Omental fat pad (tissue), 4 donors: ENCODE measurements around the gene NT5DC4. TPM values are rescaled to one million over a fixed set of nuclear protein-coding genes. Genes with fewer than 3 reads are reported as not detected.
"Not testable (repeated sequence)": the region's sequence is repeated elsewhere in the genome, so short reads cannot be mapped to it uniquely, and the experiment has no call there.

Experiments used
- ATAC-seq: fragments of 150-250 bp; one replicate; pipeline ENCODE4 v1.9.1; 2016; ENCODE audit warnings: mild to moderate bottlenecking, moderate library complexity; ENCODE audit not compliant: low FRiP score
- DNase-seq: peaks from one replicate; pipeline ENCODE4 v3.0.0-alpha.2; 2019; ENCODE audit warnings: low spot score
- CTCF ChIP-seq, 3 donors: fragments of 450-650 bp; IDR thresholded peaks; one replicate each; pipeline ENCODE4 v1.5.1; 2016 to 2017; ENCODE audit warnings: antibody characterized with exemption in 3 of 3, mild to moderate bottlenecking in 3 of 3, moderate library complexity in 2 of 3
- total RNA-seq, 4 donors: library from RNA; depleted of rRNA; stranded (reverse); fragments of >200 nt; gene quantifications; one replicate each; pipeline ENCODE4 v1.1.0, GENCODE V29; 2016

Gene NT5DC4
- total RNA-seq, 4 donors from 2014 or later = 0.56 TPM; not detected in 3

GRCh38 chr2:112699984-112700667, 20.7 kb upstream of the NT5DC4 start:
- no peak for TF ChIP-seq CTCF (IDR thresholded peaks at IDR 0.05)
- no peak for DNase-seq
- no peak for ATAC-seq

DNA sequence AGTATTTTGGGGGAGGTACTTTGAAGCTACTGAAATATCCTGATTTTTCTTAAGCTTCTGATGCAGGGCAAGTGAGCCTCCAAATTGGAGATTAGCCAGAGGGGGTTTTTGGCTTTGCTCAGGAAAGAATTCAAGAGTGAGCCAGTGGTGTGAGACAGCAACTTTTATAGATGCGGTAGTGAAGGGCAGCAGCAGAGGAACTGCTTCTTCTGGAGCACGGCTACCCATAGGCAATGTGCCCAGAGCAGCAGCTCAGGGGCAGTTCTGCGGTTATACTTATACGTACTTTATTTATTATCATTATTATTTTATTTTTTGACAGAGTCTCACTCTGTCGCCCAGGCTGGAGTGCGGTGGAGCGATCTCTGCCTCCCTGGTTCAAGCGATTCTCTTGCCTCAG, 19.8 kb upstream of the NT5DC4 start:
- DNase-seq (no peak), ATAC-seq (peak; percentile 44)
- TF ChIP-seq CTCF (IDR thresholded peaks at IDR 0.05) = no peak

- DNase-seq (no peak), ATAC-seq (no peak)
- no peak for TF ChIP-seq CTCF (IDR thresholded peaks at IDR 0.05)
These were observed 17.1 kb upstream of the NT5DC4 start for GRCh38 chr2:112703684-112704083.

DNA sequence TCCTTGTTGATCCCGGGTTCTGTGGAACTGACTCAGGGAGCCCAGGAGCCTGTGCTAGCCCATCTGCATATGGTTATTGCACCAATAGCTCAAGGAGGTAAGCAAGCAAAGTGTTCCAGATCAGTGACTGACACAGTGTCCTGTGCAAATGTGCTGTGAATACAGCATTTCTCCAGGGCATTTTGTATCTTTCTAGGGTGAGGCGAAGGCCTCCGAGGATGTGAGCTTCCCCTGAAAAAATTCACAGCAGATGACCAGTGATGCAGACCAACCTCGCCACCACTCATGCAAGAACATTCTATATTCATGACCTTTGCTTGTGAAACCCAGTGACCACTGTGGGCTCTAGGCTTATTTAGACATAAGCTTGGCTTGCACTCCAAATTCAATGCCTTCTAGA, 15.2 kb upstream of the NT5DC4 start:
- no peak for TF ChIP-seq CTCF (IDR thresholded peaks at IDR 0.05)
- no peak for ATAC-seq
- DNase-seq = no peak

DNA sequence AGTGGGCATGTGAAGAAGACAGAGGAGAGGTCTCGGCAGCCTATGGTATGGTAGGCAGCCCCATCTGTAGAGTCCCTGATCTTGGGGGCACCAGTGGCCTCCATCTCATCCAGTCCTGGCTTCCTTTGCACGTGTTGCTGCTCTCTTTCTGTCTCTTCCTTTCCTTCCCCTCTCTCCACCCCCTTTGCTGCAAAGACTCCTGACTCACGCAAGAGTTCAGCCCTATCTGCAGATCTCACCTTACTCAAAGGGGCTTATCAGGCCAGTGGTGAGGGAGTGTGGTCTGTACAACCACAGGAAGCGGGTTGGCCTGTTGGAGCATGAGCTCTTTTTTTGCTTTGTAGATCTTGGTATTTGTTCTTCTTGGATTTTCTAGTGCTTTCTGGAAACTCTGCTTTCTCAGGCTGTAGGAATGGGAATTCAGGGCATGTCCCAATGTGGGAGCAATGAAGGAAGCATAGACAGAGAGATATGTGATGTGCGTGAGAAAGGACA, 14.6 kb upstream of the NT5DC4 start:
- TF ChIP-seq CTCF (IDR thresholded peaks at IDR 0.05) = no peak
- ATAC-seq (no peak), DNase-seq (no peak)

DNA sequence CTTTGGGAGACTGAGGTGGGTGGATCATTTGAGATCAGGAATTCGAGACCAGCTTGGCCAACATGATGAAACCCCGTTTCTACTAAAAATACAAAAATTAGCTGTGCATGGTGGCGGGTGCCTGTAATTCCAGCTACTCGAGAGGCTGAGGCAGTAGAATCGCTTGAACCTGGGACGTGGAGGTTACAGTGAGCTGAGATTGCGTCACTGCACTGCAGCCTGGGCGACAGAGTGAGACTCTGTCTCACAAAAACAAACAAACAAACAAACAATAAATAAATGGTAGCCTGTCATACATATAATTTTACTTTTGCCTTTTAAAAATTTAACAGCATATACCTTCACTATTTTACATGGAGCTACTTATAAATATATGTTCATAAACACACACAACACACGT, 13.9 kb upstream of the NT5DC4 start:
- DNase-seq = not testable (repeated sequence)

DNA sequence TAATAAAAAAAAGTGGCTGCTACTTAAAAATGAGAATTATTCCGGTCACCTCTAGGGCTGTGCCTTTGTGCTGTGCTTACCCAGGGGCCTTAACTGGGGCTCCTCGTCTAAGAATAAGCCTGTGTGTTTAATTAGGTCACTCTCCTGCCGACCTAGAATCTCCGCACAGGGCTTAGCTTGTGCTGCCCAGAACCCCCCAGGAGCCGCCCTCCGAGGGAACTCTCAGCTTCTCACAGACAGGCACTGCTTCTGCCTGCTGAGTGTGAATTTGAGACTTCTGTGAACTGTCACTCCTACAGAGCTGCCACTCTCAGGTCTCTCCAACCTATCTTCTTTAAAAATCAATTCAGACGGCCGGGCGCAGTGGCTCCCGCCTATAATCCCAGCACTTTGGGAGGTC, 11.9 kb upstream of the NT5DC4 start:
- TF ChIP-seq CTCF (IDR thresholded peaks at IDR 0.05) = no peak
- ATAC-seq = no peak
- no peak for DNase-seq

More for the DNA sequence above, 13.9 kb upstream of the NT5DC4 start:
- ATAC-seq = not testable (repeated sequence)
